Spleen (tissue), 7 donors: Measurements from ENCODE around the gene NFIC.
A peak's percentile ranks its signal among the peaks of the same experiment; 100 is the strongest.

Experiments used
- CTCF ChIP-seq, 11 experiments: fragments of 200-600 bp in 7 of 11; fragments of 450-650 bp in 4 of 11; sonication (generic) in 4 of 11; IDR thresholded peaks in 8 of 11; conservative IDR thresholded peaks in 3 of 11; 1 replicate in 7 of 11; 2 replicates in 4 of 11; pipeline versions ENCODE4 v1.4.0 to v1.8.0; 2016 to 2021; ENCODE audit warnings: antibody characterized with exemption in 11 of 11, inconsistent platforms in 4 of 11, mild to moderate bottlenecking in 1 of 11
- POLR2A ChIP-seq, 3 donors: fragments of 450-650 bp; IDR thresholded peaks; one replicate each; pipeline ENCODE4 v1.5.1; 2017; ENCODE audit warnings: antibody characterized with exemption in 3 of 3, mild to moderate bottlenecking in 1 of 3
- POLR2AphosphoS5 ChIP-seq, 3 donors: sonication (generic); formaldehyde crosslinking; IDR thresholded peaks; one replicate each; pipeline ENCODE4 v1.5.1; 2017; ENCODE audit warnings: antibody characterized with exemption in 3 of 3
- donor health status: DM: no; HTN: no; CAD: no; lungs with moderate emphysema.
- donor health status: DM: no; HTN: no; CAD: no.
- donor health status: DM: no; HTN: no; CAD: no.

DNA sequence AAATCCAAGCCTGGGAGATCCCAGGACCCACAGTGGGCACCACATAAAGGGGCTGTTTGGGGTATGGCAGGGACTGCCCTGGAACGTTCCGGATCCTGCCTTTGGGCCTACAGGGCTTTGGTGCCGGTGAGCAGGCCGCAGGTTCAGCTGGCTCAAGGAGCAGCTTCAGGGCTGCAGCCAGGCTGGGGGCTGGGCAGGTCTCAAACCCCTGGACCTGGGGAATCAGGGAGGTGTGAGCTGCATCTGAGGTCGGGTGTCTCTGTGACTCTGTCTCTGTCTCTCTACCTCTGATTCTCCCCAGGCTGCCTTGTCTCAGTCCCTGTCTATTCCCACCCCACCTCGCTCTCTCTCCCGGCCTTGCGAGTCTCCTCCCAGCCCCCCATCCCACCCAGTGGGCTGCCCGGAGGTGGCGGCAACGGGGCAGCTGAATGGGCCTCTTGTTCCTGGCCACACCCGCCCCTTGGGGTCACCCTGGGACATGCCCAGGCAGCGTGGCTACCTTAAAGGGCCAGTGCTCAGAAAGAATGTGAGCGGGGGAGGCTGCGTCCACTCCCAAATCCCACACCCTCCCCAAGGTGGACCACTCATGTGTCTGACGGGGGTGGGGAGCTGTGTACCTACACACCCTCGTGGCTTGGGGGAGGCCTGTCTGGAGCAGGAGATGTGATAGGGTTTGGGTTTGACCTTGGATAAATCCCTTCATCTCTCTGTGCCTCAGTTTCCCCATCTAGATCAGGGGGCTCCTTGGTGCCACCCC lies 31.1 kb downstream of the NFIC start:
- no peak for TF ChIP-seq POLR2A (IDR thresholded peaks at IDR 0.05)
- TF ChIP-seq CTCF (IDR thresholded peaks at IDR 0.05 in 8 of 11, conservative IDR thresholded peaks at IDR 0.05 in 3 of 11) = no peak
- TF ChIP-seq POLR2AphosphoS5 (IDR thresholded peaks at IDR 0.05) = peak in 2 of 3 donors; percentile 15 to 46
